ENCODE measurements around the gene CS. TPM values are rescaled to one million over a fixed set of nuclear protein-coding genes. Genes with fewer than 3 reads are reported as not detected.
"Not testable (repeated sequence)": the region's sequence is repeated elsewhere in the genome, so short reads cannot be mapped to it uniquely, and the experiment has no call there.

The CS gene
- total RNA-seq, 1 donor from 2014 or later, result 174 TPM

DNA sequence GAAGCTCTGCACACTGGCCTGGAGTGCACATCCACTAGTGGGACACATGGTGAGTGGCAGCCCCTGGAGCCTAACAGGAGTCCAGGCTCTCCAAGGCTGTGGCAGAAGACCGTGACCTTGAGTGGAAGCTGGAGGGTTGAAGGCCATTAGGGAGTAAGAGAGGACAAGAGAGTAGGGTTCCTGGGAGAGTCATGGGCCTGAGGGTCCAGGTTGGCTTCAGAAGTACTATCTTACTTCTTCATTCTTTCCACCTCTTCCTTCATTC is 39.0 kb upstream of the CS start:
- Mint-ChIP-seq H3K9me3 (ENCODE audit: low read depth) (no peaks in the 10 kb centered on the region), H3K27ac (ENCODE audit: unreplicated experiment) (peak overlapping the region; percentile 42), H3K4me1 (ENCODE audit: low read depth) (peaks cover 8% of the 10 kb centered on the region), H3K4me3 (ENCODE audit: unreplicated experiment) (no peak overlapping the region), H3K36me3 (ENCODE audit: low read depth) (peaks cover 18% of the 10 kb centered on the region), H3K27me3 (ENCODE audit: low read depth) (no peaks in the 10 kb centered on the region)
- TF ChIP-seq, protein P1, sequence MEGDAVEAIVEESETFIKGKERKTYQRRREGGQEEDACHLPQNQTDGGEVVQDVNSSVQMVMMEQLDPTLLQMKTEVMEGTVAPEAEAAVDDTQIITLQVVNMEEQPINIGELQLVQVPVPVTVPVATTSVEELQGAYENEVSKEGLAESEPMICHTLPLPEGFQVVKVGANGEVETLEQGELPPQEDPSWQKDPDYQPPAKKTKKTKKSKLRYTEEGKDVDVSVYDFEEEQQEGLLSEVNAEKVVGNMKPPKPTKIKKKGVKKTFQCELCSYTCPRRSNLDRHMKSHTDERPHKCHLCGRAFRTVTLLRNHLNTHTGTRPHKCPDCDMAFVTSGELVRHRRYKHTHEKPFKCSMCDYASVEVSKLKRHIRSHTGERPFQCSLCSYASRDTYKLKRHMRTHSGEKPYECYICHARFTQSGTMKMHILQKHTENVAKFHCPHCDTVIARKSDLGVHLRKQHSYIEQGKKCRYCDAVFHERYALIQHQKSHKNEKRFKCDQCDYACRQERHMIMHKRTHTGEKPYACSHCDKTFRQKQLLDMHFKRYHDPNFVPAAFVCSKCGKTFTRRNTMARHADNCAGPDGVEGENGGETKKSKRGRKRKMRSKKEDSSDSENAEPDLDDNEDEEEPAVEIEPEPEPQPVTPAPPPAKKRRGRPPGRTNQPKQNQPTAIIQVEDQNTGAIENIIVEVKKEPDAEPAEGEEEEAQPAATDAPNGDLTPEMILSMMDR (IDR thresholded peaks at IDR 0.05), result no peak
- no peak for DNase-seq (ENCODE audit: low spot score)

DNA sequence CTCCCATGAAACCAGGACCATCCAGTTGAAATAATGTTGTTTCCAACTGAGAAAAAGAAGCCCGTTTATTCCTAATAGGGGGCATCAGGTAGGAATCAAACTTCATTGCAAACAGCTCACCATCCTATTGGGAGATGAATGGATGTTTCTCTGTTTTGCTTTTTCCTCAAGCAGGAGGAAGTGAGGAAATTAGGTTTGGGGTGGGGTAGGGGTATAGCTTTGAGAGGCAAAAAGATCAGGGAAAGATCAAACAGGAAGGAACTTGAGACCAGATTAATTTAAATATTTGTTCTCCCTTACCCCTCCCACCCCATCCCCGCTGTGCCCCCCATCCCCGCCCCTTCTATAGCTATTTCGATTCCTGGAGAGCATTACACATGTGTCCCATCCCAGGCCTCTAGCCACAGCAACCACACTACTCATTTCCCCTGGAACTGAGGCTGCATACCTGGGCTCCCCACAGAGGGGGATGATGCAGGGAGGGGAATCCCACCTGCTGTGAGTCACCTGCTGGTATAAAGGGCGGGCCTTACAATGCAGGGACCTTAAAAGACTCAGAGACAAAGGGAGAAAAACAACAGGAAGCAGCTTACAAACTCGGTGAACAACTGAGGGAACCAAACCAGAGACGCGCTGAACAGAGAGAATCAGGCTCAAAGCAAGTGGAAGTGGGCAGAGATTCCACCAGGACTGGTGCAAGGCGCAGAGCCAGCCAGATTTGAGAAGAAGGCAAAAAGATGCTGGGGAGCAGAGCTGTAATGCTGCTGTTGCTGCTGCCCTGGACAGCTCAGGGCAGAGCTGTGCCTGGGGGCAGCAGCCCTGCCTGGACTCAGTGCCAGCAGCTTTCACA is 38.4 kb upstream of the CS start, which contains the start of gene IL23A:
IL23A (plus strand) TSS at position 577 of the 850 bp plus-strand sequence; CDS start at position 738, 161 bp downstream.
- no peak within 1 kb of the TSS for H3K4me3 Mint-ChIP-seq (ENCODE audit: unreplicated experiment)
- no peaks in the 10 kb centered on the region for H3K9me3 Mint-ChIP-seq (ENCODE audit: low read depth)
- no peaks in the 10 kb centered on the region for H3K27me3 Mint-ChIP-seq (ENCODE audit: low read depth)
- TF ChIP-seq, protein P1 (IDR thresholded peaks at IDR 0.05), result no peak
- H3K27ac Mint-ChIP-seq (ENCODE audit: unreplicated experiment), result peak within 1 kb of the TSS; percentile 42
- H3K4me1 Mint-ChIP-seq (ENCODE audit: low read depth), result peaks cover 11% of the 10 kb centered on the region
- DNase-seq (ENCODE audit: low spot score), result no peak
- peaks cover 15% of the 10 kb centered on the region for H3K36me3 Mint-ChIP-seq (ENCODE audit: low read depth)

- TF ChIP-seq, protein P1 (IDR thresholded peaks at IDR 0.05), result no peak
- Mint-ChIP-seq H3K36me3 (ENCODE audit: low read depth) (peaks cover 8% of the 10 kb centered on the region), H3K9me3 (ENCODE audit: low read depth) (no peaks in the 10 kb centered on the region), H3K27ac (ENCODE audit: unreplicated experiment) (no peak overlapping the region), H3K4me1 (ENCODE audit: low read depth) (peaks cover 18% of the 10 kb centered on the region), H3K4me3 (ENCODE audit: unreplicated experiment) (no peak overlapping the region), H3K27me3 (ENCODE audit: low read depth) (no peaks in the 10 kb centered on the region)
- no peak for DNase-seq (ENCODE audit: low spot score)
Observed at GRCh38 chr12:56337753-56338251, 37.7 kb upstream of the CS start.

DNA sequence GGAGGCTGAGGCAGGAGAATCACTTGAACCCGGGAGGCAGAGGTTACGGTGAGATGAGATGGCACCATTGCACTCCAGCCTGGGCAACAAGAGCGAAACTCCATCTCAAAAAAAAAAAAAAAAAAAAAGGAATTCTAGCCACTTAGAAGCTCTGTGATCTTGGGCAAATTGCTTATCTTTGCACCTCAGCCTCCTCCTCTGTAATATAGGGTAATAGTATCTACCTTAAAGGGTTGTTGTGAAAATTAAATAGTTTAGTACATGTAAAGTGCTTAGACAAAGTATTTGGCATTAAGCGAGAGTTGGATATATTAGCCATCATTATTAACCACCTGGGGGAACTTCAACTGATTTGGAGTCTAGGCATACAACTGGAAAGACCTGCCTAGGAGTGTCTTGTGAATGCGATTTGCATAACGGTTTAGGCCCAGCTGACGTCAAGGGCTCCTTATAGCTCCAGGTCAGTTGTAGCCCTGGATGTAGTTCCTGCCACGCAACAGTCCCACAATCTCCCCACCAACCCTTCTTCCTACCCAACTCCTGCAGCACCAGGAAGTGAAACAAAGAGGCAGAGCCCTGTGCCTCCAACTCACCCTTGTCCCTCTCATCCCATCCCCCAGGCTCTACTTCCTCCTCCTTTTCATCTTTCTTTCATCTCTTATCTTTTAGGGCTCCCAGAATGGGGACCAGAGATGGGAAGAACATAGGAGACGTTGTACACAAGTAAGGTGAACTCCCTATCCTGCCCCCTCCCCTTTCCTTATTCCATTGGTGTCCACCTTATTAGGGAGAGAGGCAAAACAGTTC is 36.4 kb upstream of the CS start:
- TF ChIP-seq, protein P1 (IDR thresholded peaks at IDR 0.05), result no peak
- Mint-ChIP-seq H3K27ac (ENCODE audit: unreplicated experiment) (peak overlapping the region; percentile 1), H3K4me1 (ENCODE audit: low read depth) (peaks cover 23% of the 10 kb centered on the region), H3K27me3 (ENCODE audit: low read depth) (no peaks in the 10 kb centered on the region), H3K36me3 (ENCODE audit: low read depth) (peaks cover 3% of the 10 kb centered on the region), H3K4me3 (ENCODE audit: unreplicated experiment) (no peak overlapping the region), H3K9me3 (ENCODE audit: low read depth) (no peaks in the 10 kb centered on the region)
- no peak for DNase-seq (ENCODE audit: low spot score)

GRCh38 chr12:56335527-56335926 is 35.4 kb upstream of the CS start:
- H3K9me3 Mint-ChIP-seq (ENCODE audit: low read depth); H3K36me3 Mint-ChIP-seq (ENCODE audit: low read depth); DNase-seq (ENCODE audit: low spot score); H3K27me3 Mint-ChIP-seq (ENCODE audit: low read depth); H3K4me3 Mint-ChIP-seq (ENCODE audit: unreplicated experiment); H3K27ac Mint-ChIP-seq (ENCODE audit: unreplicated experiment): not testable (repeated sequence)
- H3K4me1 Mint-ChIP-seq (ENCODE audit: low read depth), result peaks cover 23% of the 10 kb centered on the region
